ENCODE measurements around the gene CCNC.
A peak's percentile ranks its signal among the peaks of the same experiment; 100 is the strongest.

The CCNC gene

GRCh38 chr6:99568103-99568933 is at the start of gene CCNC:
Gene CCNC (minus strand): TSS chr6:99568660. CDS start chr6:99568527, 133 bp downstream.
- H3K4me3 ChIP-seq (ENCODE audit: low read depth, low read length) = peak within 1 kb of the TSS; percentile 89
- DNase-seq (ENCODE audit: low read depth) = peak; percentile 94
- TF ChIP-seq, protein P1, sequence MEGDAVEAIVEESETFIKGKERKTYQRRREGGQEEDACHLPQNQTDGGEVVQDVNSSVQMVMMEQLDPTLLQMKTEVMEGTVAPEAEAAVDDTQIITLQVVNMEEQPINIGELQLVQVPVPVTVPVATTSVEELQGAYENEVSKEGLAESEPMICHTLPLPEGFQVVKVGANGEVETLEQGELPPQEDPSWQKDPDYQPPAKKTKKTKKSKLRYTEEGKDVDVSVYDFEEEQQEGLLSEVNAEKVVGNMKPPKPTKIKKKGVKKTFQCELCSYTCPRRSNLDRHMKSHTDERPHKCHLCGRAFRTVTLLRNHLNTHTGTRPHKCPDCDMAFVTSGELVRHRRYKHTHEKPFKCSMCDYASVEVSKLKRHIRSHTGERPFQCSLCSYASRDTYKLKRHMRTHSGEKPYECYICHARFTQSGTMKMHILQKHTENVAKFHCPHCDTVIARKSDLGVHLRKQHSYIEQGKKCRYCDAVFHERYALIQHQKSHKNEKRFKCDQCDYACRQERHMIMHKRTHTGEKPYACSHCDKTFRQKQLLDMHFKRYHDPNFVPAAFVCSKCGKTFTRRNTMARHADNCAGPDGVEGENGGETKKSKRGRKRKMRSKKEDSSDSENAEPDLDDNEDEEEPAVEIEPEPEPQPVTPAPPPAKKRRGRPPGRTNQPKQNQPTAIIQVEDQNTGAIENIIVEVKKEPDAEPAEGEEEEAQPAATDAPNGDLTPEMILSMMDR (IDR thresholded peaks at IDR 0.05; ENCODE audit: control insufficient read depth, extremely low read depth, insufficient read depth) = no peak

- TF ChIP-seq, protein P1 (IDR thresholded peaks at IDR 0.05; ENCODE audit: control insufficient read depth, extremely low read depth, insufficient read depth) = no peak
- no peak overlapping the region for H3K4me3 ChIP-seq (ENCODE audit: low read depth, low read length)
- DNase-seq (ENCODE audit: low read depth) = no peak
These were observed 48.7 kb upstream of the CCNC start for GRCh38 chr6:99617131-99617530.

DNA sequence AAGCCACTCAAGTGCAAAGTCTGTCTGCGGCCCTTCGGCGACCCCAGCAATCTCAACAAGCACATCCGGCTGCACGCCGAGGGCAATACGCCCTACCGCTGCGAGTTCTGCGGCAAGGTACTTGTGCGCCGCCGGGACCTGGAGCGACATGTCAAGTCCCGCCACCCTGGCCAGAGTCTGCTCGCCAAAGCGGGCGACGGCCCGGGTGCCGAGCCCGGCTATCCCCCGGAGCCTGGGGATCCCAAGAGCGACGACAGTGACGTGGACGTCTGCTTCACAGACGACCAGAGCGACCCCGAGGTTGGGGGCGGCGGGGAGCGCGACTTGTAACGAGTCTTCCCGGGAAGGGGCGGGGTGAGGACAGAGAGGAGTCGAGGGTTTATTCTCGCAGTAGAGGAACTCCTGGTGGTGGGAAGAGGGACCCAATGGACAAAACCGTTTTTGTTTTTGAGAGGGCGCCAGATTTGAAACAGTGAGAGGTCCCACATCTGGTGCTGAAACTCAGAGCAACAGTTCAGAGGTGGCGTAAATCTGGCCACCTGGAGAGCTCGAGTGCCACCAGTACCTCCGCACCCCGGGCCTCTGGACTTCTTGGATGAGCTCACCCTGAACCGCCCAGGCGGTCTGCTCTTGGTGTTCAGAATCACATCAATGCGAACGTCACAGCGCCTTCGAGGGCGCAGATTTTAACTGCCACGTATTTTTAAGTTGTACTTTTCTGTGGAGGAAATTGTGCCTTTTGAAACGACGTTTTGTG is 46.1 kb upstream of the CCNC start:
- no peak for DNase-seq (ENCODE audit: low read depth)
- TF ChIP-seq, protein P1 (IDR thresholded peaks at IDR 0.05; ENCODE audit: control insufficient read depth, extremely low read depth, insufficient read depth) = no peak
- H3K4me3 ChIP-seq (ENCODE audit: low read depth, low read length) = no peak overlapping the region

GRCh38 chr6:99613705-99614429 is 45.4 kb upstream of the CCNC start:
- TF ChIP-seq, protein P1 (IDR thresholded peaks at IDR 0.05; ENCODE audit: control insufficient read depth, extremely low read depth, insufficient read depth) = no peak
- no peak for DNase-seq (ENCODE audit: low read depth)
- no peak overlapping the region for H3K4me3 ChIP-seq (ENCODE audit: low read depth, low read length)

GRCh38 chr6:99613409-99613704 is 44.9 kb upstream of the CCNC start:
- no peak for DNase-seq (ENCODE audit: low read depth)
- no peak overlapping the region for H3K4me3 ChIP-seq (ENCODE audit: low read depth, low read length)
- TF ChIP-seq, protein P1 (IDR thresholded peaks at IDR 0.05; ENCODE audit: control insufficient read depth, extremely low read depth, insufficient read depth) = peak; percentile 52

DNA sequence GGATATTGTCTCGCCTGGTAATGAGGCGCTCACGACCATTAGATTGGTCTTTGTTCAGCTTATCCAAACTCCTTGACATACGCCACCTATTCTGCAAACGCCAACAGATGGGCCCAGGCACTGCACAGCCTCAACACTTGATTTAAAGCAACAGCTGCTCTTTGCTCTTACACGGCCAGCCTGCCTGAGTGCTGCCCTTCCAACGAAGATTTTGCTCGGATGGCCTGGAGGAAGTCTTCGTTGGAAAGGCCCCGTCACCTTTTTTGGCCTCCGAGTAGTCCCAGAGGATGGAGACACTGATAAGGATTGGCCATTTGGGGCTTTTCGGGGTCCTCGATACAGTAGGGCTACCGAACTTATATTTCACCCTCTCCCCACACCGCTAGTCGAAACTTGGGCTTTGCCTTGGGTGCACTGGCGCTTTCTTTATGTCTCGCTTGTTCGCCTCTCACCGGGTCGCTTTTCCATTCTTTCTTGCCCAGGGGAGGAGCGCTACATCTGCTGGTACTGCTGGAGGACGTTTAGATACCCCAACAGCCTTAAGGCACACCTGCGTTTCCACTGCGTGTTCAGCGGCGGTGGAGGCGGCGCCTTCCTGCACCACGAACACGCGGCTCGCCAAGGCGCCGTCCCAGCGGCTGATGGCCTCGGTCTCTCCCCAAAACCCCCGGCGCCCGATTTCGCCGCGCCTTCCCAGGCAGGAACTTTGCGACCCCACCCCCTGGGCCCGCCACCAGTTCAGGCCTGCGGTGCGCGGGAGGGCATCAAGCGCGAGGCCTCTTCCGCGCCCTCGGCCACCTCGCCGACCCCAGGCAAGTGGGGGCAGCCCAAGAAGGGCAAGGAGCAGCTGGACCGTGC is 44.3 kb upstream of the CCNC start:
- no peak overlapping the region for H3K4me3 ChIP-seq (ENCODE audit: low read depth, low read length)
- TF ChIP-seq, protein P1 (IDR thresholded peaks at IDR 0.05; ENCODE audit: control insufficient read depth, extremely low read depth, insufficient read depth) = no peak
- DNase-seq (ENCODE audit: low read depth) = no peak

Data from LNCaP clone FGC (cell line).